Esophagus muscularis mucosa (tissue), 4 donors: Measurements from ENCODE around the gene KCND3.

Experiments
- CTCF ChIP-seq, 3 experiments: fragments of 200-600 bp in 2 of 3; fragments of 450-650 bp in 1 of 3; sonication (generic) in 2 of 3; IDR thresholded peaks; one replicate each; pipeline ENCODE4 v1.5.1; 2017 to 2019; ENCODE audit warnings: antibody characterized with exemption in 3 of 3, mild to moderate bottlenecking in 2 of 3, moderate library complexity in 1 of 3
- EP300 ChIP-seq: sonication (generic); formaldehyde crosslinking; IDR thresholded peaks from one replicate; pipeline ENCODE4 v1.6.1; 2017; ENCODE audit warnings: antibody characterized with exemption
- POLR2A ChIP-seq: fragments of 450-650 bp; IDR thresholded peaks from one replicate; pipeline ENCODE4 v1.6.1; 2017; ENCODE audit warnings: antibody characterized with exemption, moderate library complexity, mild to moderate bottlenecking, low read depth
- POLR2AphosphoS5 ChIP-seq, 2 donors: sonication (generic); formaldehyde crosslinking; IDR thresholded peaks; one replicate each; pipeline ENCODE4 v1.6.1; 2017; ENCODE audit warnings: antibody characterized with exemption in 2 of 2

GRCh38 chr1:111762332-111762731, 227.1 kb downstream of the KCND3 start:
- TF ChIP-seq EP300 (no peak), CTCF (IDR thresholded peaks at IDR 0.05) (no peak), POLR2AphosphoS5 (IDR thresholded peaks at IDR 0.05) (no peak), POLR2A (no peak)
